Measurements from ENCODE around the gene RAPGEF5. TPM values are rescaled to one million over a fixed set of nuclear protein-coding genes. Genes with fewer than 3 reads are reported as not detected.

RAPGEF5 gene
- total RNA-seq, 1 experiment from 2014 or later: 15.6 TPM

DNA sequence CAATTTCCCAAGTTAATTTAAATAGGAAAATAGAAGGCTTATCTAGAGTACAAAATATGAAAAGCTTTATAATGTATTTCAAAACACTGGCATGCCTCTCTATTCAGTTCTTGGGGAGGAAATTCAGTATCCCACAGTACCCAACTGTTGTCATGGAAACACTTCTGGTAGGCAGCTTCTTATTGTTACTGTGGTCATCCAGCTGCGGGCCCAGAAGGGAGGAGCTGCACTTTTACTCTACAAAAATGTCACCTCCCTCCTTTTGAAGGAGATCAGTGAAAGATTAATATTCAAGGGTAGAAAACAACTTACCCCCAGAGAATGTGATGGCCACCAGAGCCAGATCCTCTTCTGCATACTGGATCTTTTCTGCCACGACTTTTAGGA, 202.8 kb downstream of the RAPGEF5 start:
- intact Hi-C loops (cut with micrococcal nuclease): no loop called here

More for the DNA sequence above, 202.8 kb downstream of the RAPGEF5 start:
- no peak overlapping the region for H2AFZ ChIP-seq (ENCODE audit: low read depth, low read length, poor library complexity, severe bottlenecking)
- H3K27ac ChIP-seq (ENCODE audit: low read depth, low read length): no peak overlapping the region
- ChIA-PET CTCF (no interaction called here), POLR2A (no interaction called here), RAD21 (ENCODE audit: low non-redundant PET in 1 of 2, low total read pairs in 2 of 2, uncharacterized antibody in 2 of 2, unreplicated experiment in 2 of 2) (no interaction called here)
- no peaks in the 10 kb centered on the region for H3K9me3 ChIP-seq (ENCODE audit: control insufficient read depth in 1 of 2, insufficient read depth in 1 of 2, low read depth in 1 of 2, low read length in 2 of 2)
- no peak overlapping the region for H3K4me2 ChIP-seq (ENCODE audit: low read length)
- H3K9ac ChIP-seq (ENCODE audit: low read length): no peak overlapping the region
- no peaks in the 10 kb centered on the region for H3K27me3 ChIP-seq (ENCODE audit: insufficient read depth, low read length)
- H4K20me1 ChIP-seq (ENCODE audit: insufficient read depth): no peaks in the 10 kb centered on the region
- H3K79me2 ChIP-seq (ENCODE audit: insufficient read depth, low read length): no peaks in the 10 kb centered on the region
- H3K4me1 ChIP-seq (ENCODE audit: control insufficient read depth in 1 of 2, insufficient read depth in 2 of 2, low read length in 2 of 2): peaks cover 0 to 12% of the 10 kb centered on the region in 2 experiments; a peak in 2 of 4 replicates
- no peak for DNase-seq (ENCODE audit: low read depth, low spot score)
- TF ChIP-seq JUND (IDR thresholded peaks at IDR 0.05) (no peak), YY1 (IDR thresholded peaks at IDR 0.05; ENCODE audit: extremely low read depth, insufficient replicate concordance, low read depth, low read length) (no peak), TCF7L2 (IDR thresholded peaks at IDR 0.05; ENCODE audit: borderline replicate concordance, extremely low read depth, insufficient read depth, insufficient read length) (no peak), SP1 (IDR thresholded peaks at IDR 0.05; ENCODE audit: low read depth) (no peak), SIN3A (IDR thresholded peaks at IDR 0.05; ENCODE audit: low read depth) (no peak), MAX (IDR thresholded peaks at IDR 0.05) (no peak), EGR1 (IDR thresholded peaks at IDR 0.05; ENCODE audit: low read depth) (no peak), EZH2 (IDR thresholded peaks at IDR 0.05) (no peak), EZH2phosphoT487 (IDR thresholded peaks at IDR 0.05; ENCODE audit: borderline replicate concordance) (no peak), ZFX (IDR thresholded peaks at IDR 0.05) (no peak), ZBTB33 (IDR thresholded peaks at IDR 0.05; ENCODE audit: extremely low read depth, insufficient replicate concordance, low read length) (no peak), CEBPB (IDR thresholded peaks at IDR 0.05; ENCODE audit: low read depth) (no peak), SRF (IDR thresholded peaks at IDR 0.05; ENCODE audit: low read depth) (no peak)
- H3K4me3 ChIP-seq (replicated peaks in 1 of 2; ENCODE audit: low read depth in 1 of 2, low read length in 2 of 2): no peak overlapping the region
- no TSS peak for BruUV-seq (replicated peaks)
- no peaks in the 10 kb centered on the region; a peak in 2 of 4 replicates for H3K36me3 ChIP-seq (ENCODE audit: control insufficient read depth in 1 of 2, insufficient read depth in 2 of 2, low read length in 2 of 2)
- H3K9me2 ChIP-seq (ENCODE audit: insufficient read depth): no peaks in the 10 kb centered on the region
- no peak for ATAC-seq
